ENCODE results near the gene TAPT1. TPM values are rescaled to one million over a fixed set of nuclear protein-coding genes. Genes with fewer than 3 reads are reported as not detected.
A peak's percentile ranks its signal among the peaks of the same experiment; 100 is the strongest.
"Not testable (repeated sequence)": the region's sequence is repeated elsewhere in the genome, so short reads cannot be mapped to it uniquely, and the experiment has no call there.

The TAPT1 gene
- total RNA-seq, 1 experiment from 2014 or later: 23.7 TPM

DNA sequence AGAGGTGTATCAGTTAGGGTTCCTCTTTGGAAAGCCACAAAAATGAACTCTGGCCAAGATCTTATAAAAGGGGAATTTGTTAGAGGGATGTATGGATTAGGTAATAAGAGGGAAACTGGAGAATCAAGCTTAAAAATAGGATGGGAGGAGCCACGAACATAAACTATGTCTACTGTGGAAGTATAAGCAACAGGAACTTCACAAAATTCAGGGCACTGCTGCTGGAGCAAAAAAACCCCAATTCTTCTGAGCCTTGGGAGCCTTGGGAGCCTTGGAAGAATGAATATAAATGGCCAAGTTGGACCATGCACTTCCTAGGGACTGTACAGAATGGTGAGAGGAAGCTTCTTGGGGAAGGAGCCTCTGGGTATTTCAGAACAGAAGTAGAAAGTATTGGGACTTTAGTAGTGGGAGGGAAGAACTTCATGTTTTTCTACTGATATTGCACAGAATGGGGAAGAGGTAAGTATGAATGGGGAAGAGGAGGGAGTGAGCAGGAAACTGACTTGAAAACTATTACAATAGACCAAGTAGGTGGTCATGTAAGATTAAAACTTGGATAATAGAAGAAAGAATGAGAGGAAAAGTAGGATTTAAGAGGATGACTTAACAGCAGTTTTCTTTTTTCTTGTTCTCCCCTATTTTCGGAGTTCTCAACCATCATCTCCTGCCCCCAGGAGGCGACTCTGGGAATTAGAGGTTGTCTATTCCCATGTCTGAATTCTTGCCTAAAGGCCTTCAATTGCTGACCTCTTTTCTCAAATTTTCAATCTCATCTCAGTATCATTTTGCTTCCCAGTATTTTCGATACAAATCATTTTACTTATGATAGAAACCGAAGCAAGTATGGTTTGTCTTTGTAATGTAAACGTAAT, 44.4 kb upstream of the TAPT1 start:
- CTCF ChIA-PET: no interaction called here
- H3K9me3 Mint-ChIP-seq (ENCODE audit: unreplicated experiment): no peaks in the 10 kb centered on the region
- no peaks in the 10 kb centered on the region for H3K27me3 ChIP-seq (replicated peaks; ENCODE audit: control insufficient read depth, insufficient read depth, low read length)
- H3K27ac Mint-ChIP-seq (ENCODE audit: unreplicated experiment): no peak overlapping the region
- H3K36me3 Mint-ChIP-seq (ENCODE audit: insufficient read depth, unreplicated experiment): no peaks in the 10 kb centered on the region
- TF ChIP-seq CTCF (IDR thresholded peaks at IDR 0.05; ENCODE audit: insufficient read depth in 1 of 2, low read depth in 1 of 2, low read length in 1 of 2, severe bottlenecking in 1 of 2, unreplicated experiment in 1 of 2): peak; percentile 17
- no peaks in the 10 kb centered on the region for H3K4me1 ChIP-seq
- intact Hi-C loops (cut with micrococcal nuclease; ENCODE audit: unreplicated experiment): no loop called here
- H3K36me3 ChIP-seq (ENCODE audit: control insufficient read depth, insufficient read depth, low read length): no peaks in the 10 kb centered on the region
- BruUV-seq (replicated peaks): no TSS peak
- no peaks in the 10 kb centered on the region for H3K27me3 Mint-ChIP-seq (ENCODE audit: insufficient read depth, unreplicated experiment)
- H3K9me3 ChIP-seq: no peaks in the 10 kb centered on the region
- POLR2A ChIA-PET: no interaction called here
- no peaks in the 10 kb centered on the region for H3K4me1 Mint-ChIP-seq (ENCODE audit: low read depth, unreplicated experiment)
- no peak overlapping the region for H3K4me3 Mint-ChIP-seq (ENCODE audit: unreplicated experiment)
- H3K4me3 ChIP-seq (ENCODE audit: low read depth, low read length): no peak overlapping the region
- DNase-seq: peak in 1 of 2 experiments; percentile 9

GRCh38 chr4:16269742-16270453, 43.6 kb upstream of the TAPT1 start:
- H3K4me1 ChIP-seq; DNase-seq; H3K27me3 Mint-ChIP-seq (ENCODE audit: insufficient read depth, unreplicated experiment); BruUV-seq (replicated peaks); H3K4me1 Mint-ChIP-seq (ENCODE audit: low read depth, unreplicated experiment); H3K4me3 Mint-ChIP-seq (ENCODE audit: unreplicated experiment); H3K9me3 Mint-ChIP-seq (ENCODE audit: unreplicated experiment); H3K36me3 ChIP-seq (ENCODE audit: control insufficient read depth, insufficient read depth, low read length); CTCF ChIA-PET; H3K27ac Mint-ChIP-seq (ENCODE audit: unreplicated experiment); H3K9me3 ChIP-seq; H3K36me3 Mint-ChIP-seq (ENCODE audit: insufficient read depth, unreplicated experiment); POLR2A ChIA-PET; H3K27me3 ChIP-seq (replicated peaks; ENCODE audit: control insufficient read depth, insufficient read depth, low read length); H3K4me3 ChIP-seq (ENCODE audit: low read depth, low read length): not testable (repeated sequence)
- intact Hi-C loops (cut with micrococcal nuclease; ENCODE audit: unreplicated experiment): loop anchor here (5.0 kb wide), 1 partner anchor 388 kb away; no protein-coding TSS in a partner anchor

DNA sequence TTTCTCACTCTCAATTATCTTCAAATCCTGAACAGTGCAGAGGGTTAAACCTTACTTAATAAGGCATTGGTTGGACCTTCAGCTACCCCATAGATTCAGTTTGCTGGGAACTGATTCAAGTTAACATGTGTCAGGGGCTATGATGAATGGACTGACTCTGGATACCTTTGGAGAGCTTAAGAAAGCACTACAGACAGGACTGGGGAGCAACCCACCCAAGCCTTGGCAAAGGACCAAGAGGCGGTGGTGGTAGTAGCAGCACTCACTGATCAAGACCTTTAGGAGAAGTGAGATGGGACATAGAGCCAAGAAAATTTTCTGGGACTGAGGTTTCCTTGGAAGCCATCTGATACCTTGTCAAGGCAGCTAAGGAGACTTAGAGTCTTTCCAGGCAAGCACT, 43.0 kb upstream of the TAPT1 start:
- no peak overlapping the region for H3K27ac Mint-ChIP-seq (ENCODE audit: unreplicated experiment)
- Histone ChIP-seq H3K4me3 (ENCODE audit: low read depth, low read length) (no peak overlapping the region), H3K27me3 (replicated peaks; ENCODE audit: control insufficient read depth, insufficient read depth, low read length) (no peaks in the 10 kb centered on the region), H3K9me3 (no peaks in the 10 kb centered on the region), H3K4me1 (no peaks in the 10 kb centered on the region), H3K36me3 (ENCODE audit: control insufficient read depth, insufficient read depth, low read length) (no peaks in the 10 kb centered on the region)
- no peak for DNase-seq
- TF ChIP-seq CTCF (IDR thresholded peaks at IDR 0.05; ENCODE audit: insufficient read depth in 1 of 2, low read depth in 1 of 2, low read length in 1 of 2, severe bottlenecking in 1 of 2, unreplicated experiment in 1 of 2): no peak
- ChIA-PET POLR2A (no interaction called here), CTCF (no interaction called here)
- intact Hi-C loops (cut with micrococcal nuclease; ENCODE audit: unreplicated experiment): loop anchor here (5.0 kb wide), 1 partner anchor 387 kb away; no protein-coding TSS in a partner anchor
- no peaks in the 10 kb centered on the region for H3K36me3 Mint-ChIP-seq (ENCODE audit: insufficient read depth, unreplicated experiment)
- H3K4me1 Mint-ChIP-seq (ENCODE audit: low read depth, unreplicated experiment): no peaks in the 10 kb centered on the region
- H3K27me3 Mint-ChIP-seq (ENCODE audit: insufficient read depth, unreplicated experiment): no peaks in the 10 kb centered on the region
- no peaks in the 10 kb centered on the region for H3K9me3 Mint-ChIP-seq (ENCODE audit: unreplicated experiment)
- BruUV-seq (replicated peaks): no TSS peak
- no peak overlapping the region for H3K4me3 Mint-ChIP-seq (ENCODE audit: unreplicated experiment)
